H9 (cell line): ENCODE data around the gene NLGN3. TPM values are rescaled to one million over a fixed set of nuclear protein-coding genes. Genes with fewer than 3 reads are reported as not detected.

Experiments used
- DNase-seq: peaks from one replicate; pipeline ENCODE4 v3.0.0-alpha.2; 2017
- H2AFZ ChIP-seq: one replicate; pipeline ENCODE4 v1.6.1; 2013; ENCODE audit warnings: mild to moderate bottlenecking, low read length, control low read depth, moderate library complexity
- H2AK5ac ChIP-seq: 2 replicates; pipeline ENCODE4 v1.6.1; 2013; ENCODE audit warnings: low read length, control low read depth, mixed read lengths; ENCODE audit not compliant: insufficient read length
- H2BK120ac ChIP-seq: one replicate; pipeline ENCODE4 v1.6.1; 2013; ENCODE audit warnings: low read depth, mild to moderate bottlenecking, low read length, control low read depth, inconsistent platforms; ENCODE audit not compliant: poor library complexity, severe bottlenecking
- H2BK12ac ChIP-seq: 2 replicates; pipeline ENCODE4 v1.6.1; 2013; ENCODE audit warnings: low read length, control low read depth, mixed read lengths, low read depth; ENCODE audit not compliant: insufficient read length
- H2BK15ac ChIP-seq: 2 replicates; pipeline ENCODE4 v1.6.1; 2013; ENCODE audit warnings: low read depth, low read length, control low read depth
- H2BK20ac ChIP-seq: one replicate; pipeline ENCODE4 v1.6.1; 2013; ENCODE audit warnings: low read depth, mild to moderate bottlenecking, low read length, control low read depth, inconsistent platforms; ENCODE audit not compliant: poor library complexity, severe bottlenecking
- H2BK5ac ChIP-seq: 2 replicates; pipeline ENCODE4 v1.6.1; 2013; ENCODE audit warnings: low read length, control low read depth, mixed read lengths; ENCODE audit not compliant: insufficient read length
- H3K14ac ChIP-seq: 2 replicates; pipeline ENCODE4 v1.6.1; 2013; ENCODE audit warnings: low read length, control low read depth; ENCODE audit not compliant: insufficient read depth
- H3K18ac ChIP-seq: 2 replicates; pipeline ENCODE4 v1.6.1; 2013; ENCODE audit warnings: low read depth, mild to moderate bottlenecking, mixed read lengths, low read length, control low read depth; ENCODE audit not compliant: insufficient read length
- H3K23ac ChIP-seq: 2 replicates; pipeline ENCODE4 v1.6.1; 2013; ENCODE audit warnings: low read length, control low read depth, mixed read lengths, low read depth; ENCODE audit not compliant: insufficient read length
- H3K23me2 ChIP-seq: 2 replicates; pipeline ENCODE4 v1.6.1; 2013; ENCODE audit warnings: low read depth, mild to moderate bottlenecking, mixed read lengths, low read length, control low read depth; ENCODE audit not compliant: insufficient read length, poor library complexity, severe bottlenecking
- H3K27ac ChIP-seq: 2 replicates; pipeline ENCODE4 v1.5.1; 2013; ENCODE audit warnings: low read length, control low read depth, mixed read lengths, low read depth; ENCODE audit not compliant: insufficient read length
- H3K27me3 ChIP-seq: 2 replicates; pipeline ENCODE4 v1.6.1; 2013; ENCODE audit warnings: low read length, control low read depth, inconsistent platforms; ENCODE audit not compliant: insufficient read depth
- H3K4ac ChIP-seq: 2 replicates; pipeline ENCODE4 v1.6.1; 2013; ENCODE audit warnings: low read depth, mild to moderate bottlenecking, control low read depth, inconsistent platforms, low read length, moderate library complexity
- H3K4me1 ChIP-seq: 2 replicates; pipeline ENCODE4 v1.6.1; 2013; ENCODE audit warnings: low read length, control low read depth, inconsistent platforms; ENCODE audit not compliant: insufficient read depth
- H3K4me2 ChIP-seq: 2 replicates; pipeline ENCODE4 v1.6.1; 2013; ENCODE audit warnings: low read length, control low read depth, mixed read lengths; ENCODE audit not compliant: insufficient read length, insufficient read depth
- H3K56ac ChIP-seq: 2 replicates; pipeline ENCODE4 v1.6.1; 2013; ENCODE audit warnings: low read depth, mild to moderate bottlenecking, mixed read lengths, low read length, control low read depth; ENCODE audit not compliant: insufficient read length
- H3K79me1 ChIP-seq: 2 replicates; pipeline ENCODE4 v1.6.1; 2013; ENCODE audit warnings: low read depth, mild to moderate bottlenecking, moderate library complexity, low read length, control low read depth, inconsistent platforms; ENCODE audit not compliant: insufficient read depth, poor library complexity, severe bottlenecking
- H3K79me2 ChIP-seq: 2 replicates; pipeline ENCODE4 v1.6.1; 2013; ENCODE audit warnings: low read length, control low read depth, inconsistent platforms; ENCODE audit not compliant: insufficient read depth
- H3K9ac ChIP-seq: 2 replicates; pipeline ENCODE4 v1.6.1; 2013; ENCODE audit warnings: low read length, control low read depth, mixed read lengths; ENCODE audit not compliant: insufficient read length; ENCODE audit errors: extremely low read depth
- H3K9me3 ChIP-seq: one replicate; pipeline ENCODE4 v1.6.1; 2013; ENCODE audit warnings: low read depth, low read length, inconsistent platforms; ENCODE audit not compliant: control insufficient read depth
- H3T11ph ChIP-seq: one replicate; pipeline ENCODE4 v1.6.1; 2013; ENCODE audit warnings: mild to moderate bottlenecking, low read length, control low read depth, inconsistent platforms
- H4K20me1 ChIP-seq: one replicate; pipeline ENCODE4 v1.6.1; 2013; ENCODE audit not compliant: control insufficient read depth, insufficient read length, insufficient read depth
- H4K5ac ChIP-seq: 2 replicates; pipeline ENCODE4 v1.6.1; 2013; ENCODE audit warnings: low read depth, mild to moderate bottlenecking, mixed read lengths, low read length, control low read depth; ENCODE audit not compliant: insufficient read length
- H4K8ac ChIP-seq: replicated peaks from 2 replicates; pipeline ENCODE4 v1.6.1; 2013; ENCODE audit warnings: low read length, control low read depth, mixed read lengths, low read depth; ENCODE audit not compliant: insufficient read length
- H4K91ac ChIP-seq: 2 replicates; pipeline ENCODE4 v1.6.1; 2013; ENCODE audit warnings: low read depth, mild to moderate bottlenecking, moderate library complexity, mixed read lengths, low read length, control low read depth; ENCODE audit not compliant: insufficient read length
- H3K27ac Mint-ChIP-seq, 3 experiments: 2 replicates in 2 of 3; 3 replicates in 1 of 3; pipeline ENCODE4 v1.8.0; 2020 to 2021; ENCODE audit warnings: mixed read lengths in 3 of 3, mild to moderate bottlenecking in 1 of 3, moderate library complexity in 1 of 3
- H3K27me3 Mint-ChIP-seq: 2 replicates; pipeline ENCODE4 v1.8.0; 2021; ENCODE audit warnings: low read depth, mild to moderate bottlenecking, moderate library complexity, mixed read lengths
- H3K36me3 Mint-ChIP-seq, 3 experiments: 2 replicates in 2 of 3; 3 replicates in 1 of 3; pipeline ENCODE4 v1.8.0; 2020 to 2021; ENCODE audit warnings: low read depth in 3 of 3, mixed read lengths in 3 of 3; ENCODE audit not compliant: insufficient read depth in 1 of 3
- H3K4me1 Mint-ChIP-seq, 2 experiments: 2 replicates each; pipeline ENCODE4 v1.8.0; 2020; ENCODE audit warnings: mixed read lengths in 2 of 2
- H3K4me3 Mint-ChIP-seq, 2 experiments: 2 replicates in 1 of 2; 3 replicates in 1 of 2; pipeline ENCODE4 v1.8.0; 2020 to 2021; ENCODE audit warnings: mild to moderate bottlenecking in 2 of 2, mixed read lengths in 2 of 2, moderate library complexity in 1 of 2
- H3K9me3 Mint-ChIP-seq, 2 experiments: 2 replicates in 1 of 2; 3 replicates in 1 of 2; pipeline ENCODE4 v1.8.0; 2020; ENCODE audit warnings: mild to moderate bottlenecking in 2 of 2, mixed read lengths in 2 of 2, moderate library complexity in 1 of 2
- CTCF ChIP-seq: fragments of 200-600 bp; sonication (generic); conservative IDR thresholded peaks from 3 replicates; pipeline ENCODE4 v1.8.0; 2021; ENCODE audit warnings: antibody characterized with exemption, mild to moderate bottlenecking
- WGBS: extraction: QIAGEN DNeasy Blood & Tissue Kit; methylation state at CpG from one replicate; pipeline ENCODE4 v1.1.7; 2013; ENCODE audit warnings: missing lambda C conversion rate, low lambda C conversion rate, mixed read lengths; ENCODE audit not compliant: insufficient read length; ENCODE audit errors: extremely low coverage; 5-methylcytosine and 5-hydroxymethylcytosine counted together
- total RNA-seq: library from RNA; stranded (reverse); gene quantifications from 2 replicates; pipeline ENCODE4 v1.2.1, GENCODE V29; 2021

NLGN3 gene
- total RNA-seq, 1 experiment from 2014 or later, result 3.6 TPM

- no peak for TF ChIP-seq CTCF
- Histone ChIP-seq H4K8ac (no peak overlapping the region), H3T11ph (no peak overlapping the region), H3K4ac (no peak overlapping the region), H3K4me2 (no peak overlapping the region), H2BK12ac (no peak overlapping the region), H2AK5ac (no peak overlapping the region), H3K27me3 (no peaks in the 10 kb centered on the region), H4K5ac (no peak overlapping the region), H3K9me3 (peaks cover 5% of the 10 kb centered on the region), H3K23ac (no peak overlapping the region), H3K27ac (no peak overlapping the region), H3K23me2 (peaks cover 9% of the 10 kb centered on the region), H3K56ac (no peak overlapping the region), H4K91ac (no peak overlapping the region), H3K79me2 (no peaks in the 10 kb centered on the region), H3K4me1 (peaks cover 4% of the 10 kb centered on the region), H2BK5ac (no peak overlapping the region), H3K18ac (no peak overlapping the region), H2BK15ac (no peak overlapping the region), H2BK20ac (no peak overlapping the region), H3K79me1 (no peaks in the 10 kb centered on the region), H3K14ac (no peak overlapping the region), H2BK120ac (no peak overlapping the region), H3K9ac (no peak overlapping the region), H4K20me1 (no peaks in the 10 kb centered on the region), H2AFZ (no peak overlapping the region)
- DNase-seq, result no peak
- Mint-ChIP-seq H3K4me3 (no peak overlapping the region), H3K9me3 (peaks cover 51 to 60% of the 10 kb centered on the region in 2 experiments), H3K36me3 (peaks cover 0 to 3% (median 0%) of the 10 kb centered on the region in 3 experiments; a peak in 3 of 7 replicates), H3K27me3 (no peaks in the 10 kb centered on the region; the same call in none of the 2 replicates), H3K4me1 (peaks cover 18 to 22% of the 10 kb centered on the region in 2 experiments), H3K27ac (no peak overlapping the region)
- WGBS, result no CpG with 5 or more reads among the region's 5 CpGs
Measured at GRCh38 chrX:71184092-71184491, 39.5 kb downstream of the NLGN3 start.
